H9 (cell line): ENCODE results near the gene EDARADD. TPM values are rescaled to one million over a fixed set of nuclear protein-coding genes. Genes with fewer than 3 reads are reported as not detected.

Source experiments
- DNase-seq: peaks from one replicate; pipeline ENCODE4 v3.0.0-alpha.2; 2017
- H2AFZ ChIP-seq: one replicate; pipeline ENCODE4 v1.6.1; 2013; ENCODE audit warnings: mild to moderate bottlenecking, low read length, control low read depth, moderate library complexity
- H2AK5ac ChIP-seq: 2 replicates; pipeline ENCODE4 v1.6.1; 2013; ENCODE audit warnings: low read length, control low read depth, mixed read lengths; ENCODE audit not compliant: insufficient read length
- H2BK120ac ChIP-seq: one replicate; pipeline ENCODE4 v1.6.1; 2013; ENCODE audit warnings: low read depth, mild to moderate bottlenecking, low read length, control low read depth, inconsistent platforms; ENCODE audit not compliant: poor library complexity, severe bottlenecking
- H2BK12ac ChIP-seq: 2 replicates; pipeline ENCODE4 v1.6.1; 2013; ENCODE audit warnings: low read length, control low read depth, mixed read lengths, low read depth; ENCODE audit not compliant: insufficient read length
- H2BK15ac ChIP-seq: 2 replicates; pipeline ENCODE4 v1.6.1; 2013; ENCODE audit warnings: low read depth, low read length, control low read depth
- H2BK20ac ChIP-seq: one replicate; pipeline ENCODE4 v1.6.1; 2013; ENCODE audit warnings: low read depth, mild to moderate bottlenecking, low read length, control low read depth, inconsistent platforms; ENCODE audit not compliant: poor library complexity, severe bottlenecking
- H2BK5ac ChIP-seq: 2 replicates; pipeline ENCODE4 v1.6.1; 2013; ENCODE audit warnings: low read length, control low read depth, mixed read lengths; ENCODE audit not compliant: insufficient read length
- H3K14ac ChIP-seq: 2 replicates; pipeline ENCODE4 v1.6.1; 2013; ENCODE audit warnings: low read length, control low read depth; ENCODE audit not compliant: insufficient read depth
- H3K18ac ChIP-seq: 2 replicates; pipeline ENCODE4 v1.6.1; 2013; ENCODE audit warnings: low read depth, mild to moderate bottlenecking, mixed read lengths, low read length, control low read depth; ENCODE audit not compliant: insufficient read length
- H3K23ac ChIP-seq: 2 replicates; pipeline ENCODE4 v1.6.1; 2013; ENCODE audit warnings: low read length, control low read depth, mixed read lengths, low read depth; ENCODE audit not compliant: insufficient read length
- H3K23me2 ChIP-seq: 2 replicates; pipeline ENCODE4 v1.6.1; 2013; ENCODE audit warnings: low read depth, mild to moderate bottlenecking, mixed read lengths, low read length, control low read depth; ENCODE audit not compliant: insufficient read length, poor library complexity, severe bottlenecking
- H3K27ac ChIP-seq: 2 replicates; pipeline ENCODE4 v1.5.1; 2013; ENCODE audit warnings: low read length, control low read depth, mixed read lengths, low read depth; ENCODE audit not compliant: insufficient read length
- H3K27me3 ChIP-seq: 2 replicates; pipeline ENCODE4 v1.6.1; 2013; ENCODE audit warnings: low read length, control low read depth, inconsistent platforms; ENCODE audit not compliant: insufficient read depth
- H3K4ac ChIP-seq: 2 replicates; pipeline ENCODE4 v1.6.1; 2013; ENCODE audit warnings: low read depth, mild to moderate bottlenecking, control low read depth, inconsistent platforms, low read length, moderate library complexity
- H3K4me1 ChIP-seq: 2 replicates; pipeline ENCODE4 v1.6.1; 2013; ENCODE audit warnings: low read length, control low read depth, inconsistent platforms; ENCODE audit not compliant: insufficient read depth
- H3K4me2 ChIP-seq: 2 replicates; pipeline ENCODE4 v1.6.1; 2013; ENCODE audit warnings: low read length, control low read depth, mixed read lengths; ENCODE audit not compliant: insufficient read length, insufficient read depth
- H3K56ac ChIP-seq: 2 replicates; pipeline ENCODE4 v1.6.1; 2013; ENCODE audit warnings: low read depth, mild to moderate bottlenecking, mixed read lengths, low read length, control low read depth; ENCODE audit not compliant: insufficient read length
- H3K79me1 ChIP-seq: 2 replicates; pipeline ENCODE4 v1.6.1; 2013; ENCODE audit warnings: low read depth, mild to moderate bottlenecking, moderate library complexity, low read length, control low read depth, inconsistent platforms; ENCODE audit not compliant: insufficient read depth, poor library complexity, severe bottlenecking
- H3K79me2 ChIP-seq: 2 replicates; pipeline ENCODE4 v1.6.1; 2013; ENCODE audit warnings: low read length, control low read depth, inconsistent platforms; ENCODE audit not compliant: insufficient read depth
- H3K9ac ChIP-seq: 2 replicates; pipeline ENCODE4 v1.6.1; 2013; ENCODE audit warnings: low read length, control low read depth, mixed read lengths; ENCODE audit not compliant: insufficient read length; ENCODE audit errors: extremely low read depth
- H3K9me3 ChIP-seq: one replicate; pipeline ENCODE4 v1.6.1; 2013; ENCODE audit warnings: low read depth, low read length, inconsistent platforms; ENCODE audit not compliant: control insufficient read depth
- H3T11ph ChIP-seq: one replicate; pipeline ENCODE4 v1.6.1; 2013; ENCODE audit warnings: mild to moderate bottlenecking, low read length, control low read depth, inconsistent platforms
- H4K20me1 ChIP-seq: one replicate; pipeline ENCODE4 v1.6.1; 2013; ENCODE audit not compliant: control insufficient read depth, insufficient read length, insufficient read depth
- H4K5ac ChIP-seq: 2 replicates; pipeline ENCODE4 v1.6.1; 2013; ENCODE audit warnings: low read depth, mild to moderate bottlenecking, mixed read lengths, low read length, control low read depth; ENCODE audit not compliant: insufficient read length
- H4K8ac ChIP-seq: replicated peaks from 2 replicates; pipeline ENCODE4 v1.6.1; 2013; ENCODE audit warnings: low read length, control low read depth, mixed read lengths, low read depth; ENCODE audit not compliant: insufficient read length
- H4K91ac ChIP-seq: 2 replicates; pipeline ENCODE4 v1.6.1; 2013; ENCODE audit warnings: low read depth, mild to moderate bottlenecking, moderate library complexity, mixed read lengths, low read length, control low read depth; ENCODE audit not compliant: insufficient read length
- H3K27ac Mint-ChIP-seq, 3 experiments: 2 replicates in 2 of 3; 3 replicates in 1 of 3; pipeline ENCODE4 v1.8.0; 2020 to 2021; ENCODE audit warnings: mixed read lengths in 3 of 3, mild to moderate bottlenecking in 1 of 3, moderate library complexity in 1 of 3
- H3K27me3 Mint-ChIP-seq: 2 replicates; pipeline ENCODE4 v1.8.0; 2021; ENCODE audit warnings: low read depth, mild to moderate bottlenecking, moderate library complexity, mixed read lengths
- H3K36me3 Mint-ChIP-seq, 3 experiments: 2 replicates in 2 of 3; 3 replicates in 1 of 3; pipeline ENCODE4 v1.8.0; 2020 to 2021; ENCODE audit warnings: low read depth in 3 of 3, mixed read lengths in 3 of 3; ENCODE audit not compliant: insufficient read depth in 1 of 3
- H3K4me1 Mint-ChIP-seq, 2 experiments: 2 replicates each; pipeline ENCODE4 v1.8.0; 2020; ENCODE audit warnings: mixed read lengths in 2 of 2
- H3K4me3 Mint-ChIP-seq, 2 experiments: 2 replicates in 1 of 2; 3 replicates in 1 of 2; pipeline ENCODE4 v1.8.0; 2020 to 2021; ENCODE audit warnings: mild to moderate bottlenecking in 2 of 2, mixed read lengths in 2 of 2, moderate library complexity in 1 of 2
- H3K9me3 Mint-ChIP-seq, 2 experiments: 2 replicates in 1 of 2; 3 replicates in 1 of 2; pipeline ENCODE4 v1.8.0; 2020; ENCODE audit warnings: mild to moderate bottlenecking in 2 of 2, mixed read lengths in 2 of 2, moderate library complexity in 1 of 2
- CTCF ChIP-seq: fragments of 200-600 bp; sonication (generic); conservative IDR thresholded peaks from 3 replicates; pipeline ENCODE4 v1.8.0; 2021; ENCODE audit warnings: antibody characterized with exemption, mild to moderate bottlenecking
- WGBS: extraction: QIAGEN DNeasy Blood & Tissue Kit; methylation state at CpG from one replicate; pipeline ENCODE4 v1.1.7; 2013; ENCODE audit warnings: missing lambda C conversion rate, low lambda C conversion rate, mixed read lengths; ENCODE audit not compliant: insufficient read length; ENCODE audit errors: extremely low coverage; 5-methylcytosine and 5-hydroxymethylcytosine counted together
- total RNA-seq: library from RNA; stranded (reverse); gene quantifications from 2 replicates; pipeline ENCODE4 v1.2.1, GENCODE V29; 2021

EDARADD gene
- total RNA-seq, 1 experiment from 2014 or later: 3.8 TPM

- no peak overlapping the region for H2BK20ac ChIP-seq
- WGBS: no CpG with 5 or more reads among the region's 2 CpGs
- no peak overlapping the region for H3K4ac ChIP-seq
- H4K8ac ChIP-seq: no peak overlapping the region
- H3K56ac ChIP-seq: no peak overlapping the region
- no peak overlapping the region for H3K27ac ChIP-seq
- Mint-ChIP-seq H3K4me3 (no peak overlapping the region), H3K36me3 (peaks cover 0 to 12% (median 6%) of the 10 kb centered on the region in 3 experiments; a peak in 4 of 7 replicates), H3K27me3 (peaks cover 3% of the 10 kb centered on the region; the same call in 1 of the 2 replicates), H3K4me1 (no peaks in the 10 kb centered on the region), H3K9me3 (peaks cover 11 to 12% of the 10 kb centered on the region in 2 experiments; a peak in 3 of 5 replicates), H3K27ac (no peak overlapping the region; a peak in 1 of 7 replicates)
- H4K91ac ChIP-seq: no peak overlapping the region
- no peak for DNase-seq
- H3T11ph ChIP-seq: no peak overlapping the region
- no peaks in the 10 kb centered on the region for H3K79me1 ChIP-seq
- H3K4me2 ChIP-seq: no peak overlapping the region
- no peaks in the 10 kb centered on the region for H3K79me2 ChIP-seq
- no peak overlapping the region for H2AK5ac ChIP-seq
- no peaks in the 10 kb centered on the region for H4K20me1 ChIP-seq
- H4K5ac ChIP-seq: no peak overlapping the region
- TF ChIP-seq CTCF: no peak
- no peak overlapping the region for H2AFZ ChIP-seq
- H3K9ac ChIP-seq: no peak overlapping the region
- H2BK12ac ChIP-seq: no peak overlapping the region
- no peaks in the 10 kb centered on the region for H3K23me2 ChIP-seq
- H3K9me3 ChIP-seq: no peaks in the 10 kb centered on the region
- H2BK5ac ChIP-seq: no peak overlapping the region
- no peaks in the 10 kb centered on the region for H3K4me1 ChIP-seq
- H3K27me3 ChIP-seq: no peaks in the 10 kb centered on the region
- H3K18ac ChIP-seq: no peak overlapping the region
- H2BK15ac ChIP-seq: no peak overlapping the region
- no peak overlapping the region for H3K23ac ChIP-seq
- no peak overlapping the region for H2BK120ac ChIP-seq
- H3K14ac ChIP-seq: no peak overlapping the region
These were observed 16.1 kb upstream of the EDARADD start for GRCh38 chr1:236377832-236378535.
